Activated CD4-positive, alpha-beta T cell treated with anti-CD3 and anti-CD28 coated beads, Interleukin-2, amount 10 ng/mL, durations not matched to agents 24 days and 14 days (primary cell): Measurements from ENCODE around the gene CISH. TPM values are rescaled to one million over a fixed set of nuclear protein-coding genes. Genes with fewer than 3 reads are reported as not detected.

Source experiments
- DNase-seq: peaks from one replicate; pipeline ENCODE4 v3.0.0; 2022
- H3K27ac Mint-ChIP-seq: one replicate; pipeline ENCODE4 v1.8.0; 2022; ENCODE audit warnings: mild to moderate bottlenecking, mixed read lengths
- H3K27me3 Mint-ChIP-seq: one replicate; pipeline ENCODE4 v1.8.0; 2022; ENCODE audit warnings: mixed read lengths
- H3K36me3 Mint-ChIP-seq: one replicate; pipeline ENCODE4 v1.8.0; 2022; ENCODE audit warnings: low read depth, mild to moderate bottlenecking, mixed read lengths
- H3K4me1 Mint-ChIP-seq: one replicate; pipeline ENCODE4 v1.8.0; 2021; ENCODE audit warnings: mixed read lengths
- H3K4me3 Mint-ChIP-seq: one replicate; pipeline ENCODE4 v1.8.0; 2022; ENCODE audit warnings: mild to moderate bottlenecking, moderate library complexity, mixed read lengths
- H3K9me3 Mint-ChIP-seq: one replicate; pipeline ENCODE4 v1.8.0; 2021; ENCODE audit warnings: mixed read lengths
- intact Hi-C: fragments of 100-400 bp; cut with micrococcal nuclease; formaldehyde crosslinking; loops from one replicate; pipeline ENCODE4 v1.15.1; 2023
- total RNA-seq: library from RNA; stranded (reverse); gene quantifications from 2 replicates; pipeline ENCODE4 v1.2.3, GENCODE V29; 2022

The CISH gene
- total RNA-seq, 1 donor from 2014 or later, result 359 TPM

DNA sequence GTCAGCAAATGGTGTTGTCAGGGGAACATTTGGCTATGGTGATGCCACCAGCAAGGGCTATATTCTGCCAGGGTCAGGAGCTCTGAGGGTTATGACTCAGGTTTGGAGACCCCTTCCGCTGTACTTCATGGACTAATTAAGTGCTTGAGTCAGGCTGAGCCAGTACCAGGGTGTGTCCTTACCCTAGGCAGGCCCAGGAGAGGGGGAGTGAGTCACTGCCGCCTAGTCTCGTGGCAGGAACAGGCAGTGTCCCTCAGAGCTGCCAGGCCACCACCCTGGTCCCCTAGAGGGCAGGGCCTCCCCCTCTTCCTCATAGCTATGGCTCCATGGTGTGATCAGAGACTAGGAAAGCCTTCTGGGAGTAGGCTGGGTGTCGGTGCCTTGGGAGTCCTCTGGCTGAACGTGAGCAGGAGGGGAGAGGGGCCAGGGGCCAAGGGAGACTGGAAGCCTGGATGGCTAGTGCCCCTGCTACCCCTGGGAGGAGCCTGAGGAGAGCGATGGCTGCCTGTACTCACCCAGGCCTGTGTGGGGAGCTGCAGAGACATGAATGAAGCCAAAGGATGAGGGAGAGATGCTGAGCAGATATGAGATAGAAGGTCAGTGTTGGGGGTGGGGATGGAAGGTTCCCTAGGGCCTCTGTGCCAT is 16.0 kb upstream of the CISH start:
- peak; percentile 69 for DNase-seq
- Mint-ChIP-seq H3K4me3 (peak overlapping the region; percentile 15), H3K27ac (peak overlapping the region; percentile 75), H3K4me1 (peaks cover 89% of the 10 kb centered on the region), H3K9me3 (no peaks in the 10 kb centered on the region), H3K36me3 (peaks cover 54% of the 10 kb centered on the region), H3K27me3 (no peaks in the 10 kb centered on the region)
- intact Hi-C loops, result no loop called here

DNA sequence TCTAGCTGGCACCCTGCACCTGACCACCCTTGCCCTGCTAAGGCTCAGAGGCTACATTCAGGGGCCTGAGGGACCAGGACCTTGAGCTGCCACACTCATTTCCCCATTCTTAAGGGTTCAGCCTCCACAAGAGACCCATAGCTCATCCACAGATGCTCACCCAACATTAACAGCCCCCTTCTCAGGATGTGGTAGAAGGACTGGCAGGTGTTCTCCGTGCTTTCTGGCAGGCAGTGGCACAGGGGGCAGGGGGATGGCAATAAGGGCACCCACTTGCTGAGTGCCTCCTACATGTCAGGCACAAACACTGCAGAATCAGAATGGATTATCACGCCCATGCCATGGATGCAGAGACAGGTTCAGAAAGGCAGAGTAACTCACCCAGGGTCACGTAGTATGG is 14.8 kb upstream of the CISH start:
- Mint-ChIP-seq H3K27ac (peak overlapping the region; percentile 45), H3K9me3 (no peaks in the 10 kb centered on the region), H3K4me3 (no peak overlapping the region), H3K27me3 (no peaks in the 10 kb centered on the region), H3K36me3 (peaks cover 52% of the 10 kb centered on the region), H3K4me1 (peaks cover 88% of the 10 kb centered on the region)
- intact Hi-C loops, result no loop called here
- no peak for DNase-seq

DNA sequence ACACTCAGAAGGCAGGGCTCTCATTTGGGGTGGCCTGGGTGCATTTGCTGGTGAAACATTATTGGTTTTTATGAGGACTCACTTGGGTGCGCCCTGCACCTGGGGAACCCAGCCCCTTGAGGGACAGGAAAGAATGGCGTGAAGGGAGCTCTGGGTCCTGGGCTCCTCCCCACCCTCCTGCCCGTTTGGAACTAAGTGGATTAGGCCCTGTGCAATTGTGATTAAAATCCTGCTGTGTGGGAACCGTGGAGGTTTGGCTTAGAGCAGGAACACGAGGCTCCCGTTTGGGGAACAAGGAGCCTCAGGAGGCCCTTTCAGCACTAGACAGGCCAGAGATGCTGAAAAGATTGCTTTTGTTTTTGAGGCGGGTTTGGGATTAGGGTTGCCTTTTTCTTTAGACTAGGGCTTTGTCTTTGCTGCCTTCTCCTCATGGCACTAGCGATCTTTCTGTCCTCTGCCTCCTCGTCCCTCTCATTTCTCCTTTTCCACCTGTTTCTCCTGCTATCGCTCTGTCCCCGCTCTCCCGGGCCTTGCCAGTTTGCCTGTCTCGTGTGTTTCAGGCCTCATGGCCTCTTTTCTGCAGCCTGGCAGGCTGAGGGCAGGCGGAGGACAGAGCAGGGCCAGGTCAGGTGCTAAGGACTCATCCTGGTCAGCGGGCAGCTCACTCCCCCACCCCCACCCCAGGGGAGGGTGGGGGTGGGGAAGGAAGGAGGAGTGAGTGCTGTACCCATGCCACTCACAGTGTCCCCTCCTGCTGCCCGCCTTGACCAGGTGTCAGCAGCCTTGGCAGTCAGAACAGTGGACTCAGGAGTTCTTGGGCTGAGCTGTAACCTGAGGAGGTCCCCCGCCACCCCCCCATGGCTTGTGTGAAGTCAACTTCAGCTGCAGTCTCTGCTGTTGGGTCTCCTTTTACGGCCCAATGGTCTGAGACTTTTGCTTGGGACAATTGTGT is 13.9 kb upstream of the CISH start:
- Mint-ChIP-seq H3K27me3 (no peaks in the 10 kb centered on the region), H3K4me1 (peaks cover 85% of the 10 kb centered on the region), H3K27ac (peak overlapping the region; percentile 51), H3K9me3 (no peaks in the 10 kb centered on the region), H3K36me3 (peaks cover 57% of the 10 kb centered on the region), H3K4me3 (peak overlapping the region; percentile 83)
- no peak for DNase-seq
- intact Hi-C loops, result no loop called here

GRCh38 chr3:50624634-50625033 is 13.1 kb upstream of the CISH start:
- H3K27ac Mint-ChIP-seq, result peak overlapping the region; percentile 85
- peak overlapping the region; percentile 83 for H3K4me3 Mint-ChIP-seq
- H3K27me3 Mint-ChIP-seq, result no peaks in the 10 kb centered on the region
- DNase-seq, result no peak
- peaks cover 85% of the 10 kb centered on the region for H3K4me1 Mint-ChIP-seq
- intact Hi-C loops, result loop anchor here (1.0 kb wide), 3 partner anchors 8 to 31 kb away; no protein-coding TSS in a partner anchor
- peaks cover 65% of the 10 kb centered on the region for H3K36me3 Mint-ChIP-seq
- no peaks in the 10 kb centered on the region for H3K9me3 Mint-ChIP-seq

DNA sequence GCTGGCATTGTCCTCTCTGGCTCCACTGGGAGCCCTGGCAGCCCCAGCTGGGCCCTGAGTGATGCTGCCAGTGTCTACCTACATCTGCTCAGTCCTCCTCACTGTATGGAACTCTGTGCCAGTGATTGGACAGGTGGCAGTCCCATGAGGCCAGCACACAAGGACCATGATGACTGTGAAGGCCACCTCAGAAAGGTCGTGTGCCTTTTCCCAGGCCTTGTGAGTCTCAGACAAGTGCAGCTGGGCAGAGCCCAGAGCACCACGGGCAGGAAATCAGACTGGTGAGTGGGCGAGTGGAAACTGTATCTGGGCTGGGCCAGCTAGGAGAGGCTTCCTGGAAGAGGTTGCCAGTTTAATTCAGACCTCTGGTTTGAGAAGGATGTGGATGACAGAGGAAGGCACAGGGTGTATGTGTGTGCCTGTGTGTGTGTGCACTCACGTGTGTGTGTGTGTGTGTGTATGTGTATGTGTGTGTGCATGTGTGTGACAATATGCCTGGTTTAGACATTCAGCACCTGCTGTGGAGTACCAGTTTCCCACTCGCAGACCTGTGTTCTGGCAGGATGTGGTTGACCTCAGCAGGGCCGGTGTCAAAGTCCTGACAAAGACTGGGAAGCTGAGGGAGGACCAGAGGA is 12.4 kb upstream of the CISH start:
- peak overlapping the region; percentile 85 for H3K27ac Mint-ChIP-seq
- DNase-seq, result peak; percentile 82
- H3K4me1 Mint-ChIP-seq, result peaks cover 87% of the 10 kb centered on the region
- peaks cover 69% of the 10 kb centered on the region for H3K36me3 Mint-ChIP-seq
- H3K4me3 Mint-ChIP-seq, result peak overlapping the region; percentile 83
- intact Hi-C loops, result loop anchor here (1.0 kb wide), 3 partner anchors 8 to 31 kb away; no protein-coding TSS in a partner anchor
- no peaks in the 10 kb centered on the region for H3K27me3 Mint-ChIP-seq
- no peaks in the 10 kb centered on the region for H3K9me3 Mint-ChIP-seq

DNA sequence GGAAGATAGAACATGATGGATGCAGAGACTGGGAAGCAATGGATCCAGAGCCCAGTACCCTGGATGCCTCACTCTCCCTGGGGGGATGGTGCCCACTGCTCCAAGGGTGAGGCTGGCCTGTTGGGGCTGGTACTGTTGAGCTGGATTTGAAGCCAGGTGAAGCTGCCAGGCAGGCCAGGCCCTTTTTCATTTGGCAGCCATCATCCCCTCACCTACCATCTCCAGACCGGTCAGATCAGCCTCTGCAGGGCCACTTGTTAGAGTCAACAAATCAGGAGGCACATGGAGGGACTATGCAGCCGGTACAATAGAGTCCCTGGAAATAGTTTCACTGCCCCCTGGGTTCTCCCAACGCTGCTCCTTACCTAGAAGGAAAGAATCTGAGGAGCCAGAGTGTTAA is 11.3 kb upstream of the CISH start:
- peak overlapping the region; percentile 83 for H3K4me3 Mint-ChIP-seq
- no peaks in the 10 kb centered on the region for H3K9me3 Mint-ChIP-seq
- H3K36me3 Mint-ChIP-seq, result peaks cover 74% of the 10 kb centered on the region
- H3K27me3 Mint-ChIP-seq, result no peaks in the 10 kb centered on the region
- intact Hi-C loops, result no loop called here
- peaks cover 81% of the 10 kb centered on the region for H3K4me1 Mint-ChIP-seq
- DNase-seq, result no peak
- peak overlapping the region; percentile 85 for H3K27ac Mint-ChIP-seq

DNA sequence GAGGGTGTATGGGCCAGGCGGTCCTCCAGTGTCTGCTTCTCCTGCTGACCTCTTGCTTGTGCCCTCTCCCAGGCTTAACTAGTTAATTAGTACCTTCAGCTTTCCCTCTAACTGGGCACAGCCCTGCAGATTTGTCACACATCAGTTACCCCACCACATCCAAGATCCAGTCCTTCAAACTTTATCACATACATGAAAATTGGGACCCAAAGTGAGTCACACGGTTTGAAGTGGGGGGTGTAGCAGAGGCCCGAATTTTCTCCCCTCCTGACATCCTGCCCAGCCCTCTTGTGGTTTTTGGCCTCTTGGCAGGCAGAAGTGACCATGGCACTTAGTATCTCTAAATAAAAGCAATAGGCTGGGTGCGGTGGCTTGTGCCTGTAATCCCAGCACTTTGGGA is 9.2 kb upstream of the CISH start:
- Mint-ChIP-seq H3K36me3 (peaks cover 66% of the 10 kb centered on the region), H3K27ac (peak overlapping the region; percentile 88), H3K4me1 (peaks cover 74% of the 10 kb centered on the region), H3K4me3 (peak overlapping the region; percentile 91), H3K9me3 (no peaks in the 10 kb centered on the region), H3K27me3 (no peaks in the 10 kb centered on the region)
- DNase-seq, result no peak
- intact Hi-C loops, result no loop called here

DNA sequence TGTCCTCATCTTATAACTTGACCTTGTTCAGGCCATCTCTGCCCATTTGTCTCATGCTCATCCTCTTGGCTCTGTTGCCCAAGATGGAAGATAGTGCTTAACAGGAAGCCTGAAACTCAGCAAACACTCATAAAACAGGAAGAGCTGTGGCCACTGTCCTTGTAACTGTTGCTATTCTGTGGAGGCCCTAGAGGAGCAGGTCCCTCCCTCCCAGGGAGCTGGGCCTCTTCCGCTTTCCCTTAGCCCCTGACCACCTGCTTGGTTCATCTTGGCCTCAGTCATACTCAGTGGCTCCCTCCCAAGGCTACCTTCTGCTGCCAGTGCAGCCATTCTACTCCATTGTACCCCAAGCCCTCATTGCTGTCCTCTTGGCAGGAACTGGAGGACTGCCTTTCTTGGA is 8.8 kb upstream of the CISH start:
- H3K9me3 Mint-ChIP-seq, result no peaks in the 10 kb centered on the region
- DNase-seq, result peak; percentile 72
- H3K36me3 Mint-ChIP-seq, result peaks cover 65% of the 10 kb centered on the region
- intact Hi-C loops, result no loop called here
- H3K4me1 Mint-ChIP-seq, result peaks cover 76% of the 10 kb centered on the region
- peak overlapping the region; percentile 88 for H3K27ac Mint-ChIP-seq
- H3K4me3 Mint-ChIP-seq, result peak overlapping the region; percentile 91
- no peaks in the 10 kb centered on the region for H3K27me3 Mint-ChIP-seq

- Mint-ChIP-seq H3K27ac (peak overlapping the region; percentile 91), H3K36me3 (peaks cover 55% of the 10 kb centered on the region), H3K4me3 (peak overlapping the region; percentile 91), H3K4me1 (peaks cover 70% of the 10 kb centered on the region), H3K27me3 (no peaks in the 10 kb centered on the region), H3K9me3 (no peaks in the 10 kb centered on the region)
- peak; percentile 75 for DNase-seq
- intact Hi-C loops, result loop anchor here (1.0 to 10.0 kb wide), 5 partner anchors 15 to 1437 kb away; partner anchors contain the start of genes DOCK3, DUSP7 and MANF
These were observed 6.4 kb upstream of the CISH start for GRCh38 chr3:50617911-50618481.

GRCh38 chr3:50617096-50617791 is 5.7 kb upstream of the CISH start, which contains the start of gene MAPKAPK3:
TSS of gene MAPKAPK3 (plus strand) at chr3:50617151. CDS start at chr3:50617566, 415 bp downstream.
- intact Hi-C loops, result loop anchor here (1.0 to 10.0 kb wide), 5 partner anchors 16 to 1438 kb away; partner anchors contain the start of genes DOCK3, DUSP7 and MANF
- Mint-ChIP-seq H3K9me3 (no peaks in the 10 kb centered on the region), H3K4me1 (peaks cover 66% of the 10 kb centered on the region), H3K36me3 (peaks cover 57% of the 10 kb centered on the region), H3K4me3 (peak within 1 kb of the TSS; percentile 91), H3K27ac (peak within 1 kb of the TSS; percentile 91), H3K27me3 (no peaks in the 10 kb centered on the region)
- no peak for DNase-seq

GRCh38 chr3:50616770-50617095 is 5.2 kb upstream of the CISH start:
- H3K9me3 Mint-ChIP-seq, result no peaks in the 10 kb centered on the region
- H3K4me1 Mint-ChIP-seq, result peaks cover 63% of the 10 kb centered on the region
- peaks cover 57% of the 10 kb centered on the region for H3K36me3 Mint-ChIP-seq
- intact Hi-C loops, result loop anchor here (1.0 to 10.0 kb wide), 8 partner anchors 8 to 1438 kb away; partner anchors contain the start of genes DOCK3, DUSP7 and MANF
- H3K27ac Mint-ChIP-seq, result peak overlapping the region; percentile 89
- no peaks in the 10 kb centered on the region for H3K27me3 Mint-ChIP-seq
- DNase-seq, result peak; percentile 99
- peak overlapping the region; percentile 91 for H3K4me3 Mint-ChIP-seq

DNA sequence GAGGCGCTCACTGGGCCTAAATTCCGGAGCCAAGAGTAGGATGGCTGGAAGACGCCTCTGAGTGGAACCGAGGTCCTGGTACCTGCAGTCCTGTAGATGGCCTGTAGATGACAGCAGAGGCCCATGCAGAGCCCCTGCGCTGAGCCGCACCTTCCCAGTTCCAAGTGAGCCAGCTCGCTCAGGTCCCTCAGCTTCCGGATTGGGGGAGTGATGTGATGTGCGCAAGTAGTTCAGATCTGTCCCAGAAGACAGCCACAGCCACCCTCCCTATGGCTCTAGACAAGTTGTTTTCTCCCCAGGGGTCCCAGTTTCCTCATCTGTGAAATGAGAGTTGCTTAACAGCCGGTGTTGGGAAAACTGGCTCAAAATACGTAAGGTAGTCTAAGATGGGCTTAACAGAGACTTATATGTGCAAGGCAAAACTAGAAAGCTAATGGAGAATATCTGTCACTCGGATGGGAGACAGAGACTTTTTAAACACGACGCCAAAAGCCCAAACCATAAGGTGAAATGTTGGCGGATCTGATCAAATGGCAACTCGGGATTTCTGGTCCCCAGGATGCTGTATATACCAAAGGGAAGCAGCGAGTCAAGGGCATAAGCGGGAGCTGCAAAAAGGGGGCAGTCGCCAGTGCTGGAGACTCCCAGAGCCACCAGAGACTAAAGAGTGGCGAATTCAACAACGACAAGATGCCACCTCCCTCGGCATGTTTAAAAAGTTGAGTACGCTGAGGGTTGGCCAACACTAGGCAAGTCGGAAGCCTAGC is 4.6 kb upstream of the CISH start:
- H3K9me3 Mint-ChIP-seq, result no peaks in the 10 kb centered on the region
- peak overlapping the region; percentile 89 for H3K27ac Mint-ChIP-seq
- no peaks in the 10 kb centered on the region for H3K27me3 Mint-ChIP-seq
- H3K4me3 Mint-ChIP-seq, result peak overlapping the region; percentile 91
- peak; percentile 95 for DNase-seq
- H3K36me3 Mint-ChIP-seq, result peaks cover 59% of the 10 kb centered on the region
- intact Hi-C loops, result loop anchor here (1.0 to 10.0 kb wide), 7 partner anchors 8 to 1439 kb away; partner anchors contain the start of genes DOCK3 and DUSP7
- H3K4me1 Mint-ChIP-seq, result peaks cover 61% of the 10 kb centered on the region
